Diencephalon (tissue), 1 donor: ENCODE data around the gene IQUB. TPM values are rescaled to one million over a fixed set of nuclear protein-coding genes. Genes with fewer than 3 reads are reported as not detected.

Source experiments
- small RNA-seq: library from RNA; depleted of rRNA; stranded (forward); fragments of <200 nt; gene quantifications from one replicate; pipeline ENCODE3, GENCODE V24; 2014
- total RNA-seq: library from RNA; depleted of rRNA; stranded (reverse); fragments of >200 nt; gene quantifications from one replicate; pipeline ENCODE4 v1.2.3, GENCODE V29; 2014

Gene IQUB
- 8.5 TPM for total RNA-seq

GRCh38 chr7:123534383-123535260 is at the start of gene IQUB:
Gene IQUB (minus strand): TSS chr7:123534595. CDS start chr7:123512340, 22,255 bp downstream.

GRCh38 chr7:123557398-123558288 is 23.2 kb upstream of the IQUB start, which contains the start of gene NDUFA5:
Gene NDUFA5 (minus strand): TSS chr7:123557818. CDS start chr7:123557795, 23 bp downstream.

Small RNAs within 50 kb of the gene (small RNA-seq; reads per million reads assigned to genes)
- gene RNU6-296P: not detected

Other genes starting within 250 kb of the IQUB start
- 194 TPM for gene NDUFA5, start 23.2 kb upstream of the IQUB start, total RNA-seq
- gene ASB15, start 67.2 kb upstream of the IQUB start, total RNA-seq: not detected
- not detected for gene LMOD2, start 121.3 kb upstream of the IQUB start, total RNA-seq
- gene WASL, start 214.4 kb upstream of the IQUB start, total RNA-seq: 34.6 TPM